Lower leg skin (tissue), 4 donors: ENCODE results near the gene SESN1. TPM values are rescaled to one million over a fixed set of nuclear protein-coding genes. Genes with fewer than 3 reads are reported as not detected.

Source experiments
- DNase-seq, 2 donors: peaks; one replicate each; pipeline ENCODE4 v3.0.0-alpha.2; 2019; ENCODE audit warnings: low spot score in 2 of 2
- H3K4me3 ChIP-seq: fragments of 200-600 bp; sonication (generic); 2 replicates; pipeline ENCODE4 v1.5.1; 2017; ENCODE audit warnings: mild to moderate bottlenecking, low read depth; ENCODE audit not compliant: poor library complexity, severe bottlenecking
- POLR2A ChIP-seq, 2 donors: fragments of 450-650 bp; IDR thresholded peaks; one replicate each; pipeline ENCODE4 v1.6.1; 2016 to 2017; ENCODE audit warnings: antibody characterized with exemption in 2 of 2, mild to moderate bottlenecking in 1 of 2, moderate library complexity in 1 of 2
- WGBS, 2 donors: methylation state at CpG; one replicate each; pipeline ENCODE4 v1.1.5; 2018; 5-methylcytosine and 5-hydroxymethylcytosine counted together
- intact Hi-C: fragments of 100-400 bp; cut with DNase I; formaldehyde crosslinking; loops from one replicate; pipeline ENCODE4 v1.15.0; 2023; ENCODE audit warnings: low total_unique reads
- total RNA-seq, 4 donors: library from RNA; depleted of rRNA; stranded (reverse); fragments of >200 nt; gene quantifications; one replicate each; pipeline ENCODE4 v1.1.0, GENCODE V29; 2016
- TF ChIP-seq, protein P1 (sequence below), 3 donors: fragments of 450-650 bp; IDR thresholded peaks; one replicate each; pipeline ENCODE4 v1.5.1; 2016; ENCODE audit warnings: antibody characterized with exemption in 3 of 3, mild to moderate bottlenecking in 3 of 3, moderate library complexity in 2 of 3

Gene SESN1
- total RNA-seq, 4 donors from 2014 or later: 47.9 to 165 (median 110) TPM

DNA sequence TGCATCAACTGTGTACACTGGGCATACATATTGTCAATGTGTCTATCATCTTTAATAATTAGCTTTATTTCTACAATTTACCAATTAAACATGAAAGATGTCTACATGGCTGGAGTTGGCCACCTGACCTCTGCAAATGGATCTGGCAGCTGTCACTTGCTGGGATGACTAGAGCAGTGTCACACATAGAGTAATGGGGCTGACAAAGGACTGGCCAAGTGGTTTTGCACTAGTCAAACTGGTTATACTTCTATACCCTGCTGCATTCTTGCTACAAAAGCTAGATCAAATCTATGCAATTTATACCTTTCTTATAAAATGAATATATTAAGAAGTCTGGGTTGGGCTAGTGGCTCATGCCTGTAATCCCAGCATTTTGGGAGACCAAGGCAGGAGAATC lies 99.3 kb downstream of the SESN1 start:
- DNase-seq: no peak
- intact Hi-C loops: no loop called here

DNA sequence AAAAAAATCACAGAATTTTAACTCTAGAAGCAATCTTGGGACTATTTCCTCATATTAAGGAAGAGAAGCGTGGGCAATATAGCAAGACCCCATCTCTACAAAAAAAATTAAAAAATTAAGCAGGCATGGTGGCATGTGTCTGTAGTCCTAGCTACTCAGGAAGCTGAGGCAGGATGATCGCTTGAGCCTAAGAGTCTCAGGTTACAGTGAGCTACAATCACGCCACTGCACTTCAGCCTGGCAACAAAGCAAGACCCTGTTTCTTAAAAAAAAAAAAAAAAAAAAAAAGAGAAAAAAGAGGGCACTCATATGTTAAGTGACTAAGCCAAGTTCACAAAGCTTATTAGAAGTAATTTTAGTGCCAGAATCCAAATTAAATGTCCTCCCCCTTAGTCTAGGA lies 100.8 kb downstream of the SESN1 start:
- no peak overlapping the region for H3K4me3 ChIP-seq
- WGBS, 2 donors: 91 to 92% methylated on average over 3 of the region's 3 CpGs
- no peak for TF ChIP-seq POLR2A (IDR thresholded peaks at IDR 0.05)
- TF ChIP-seq, protein P1, sequence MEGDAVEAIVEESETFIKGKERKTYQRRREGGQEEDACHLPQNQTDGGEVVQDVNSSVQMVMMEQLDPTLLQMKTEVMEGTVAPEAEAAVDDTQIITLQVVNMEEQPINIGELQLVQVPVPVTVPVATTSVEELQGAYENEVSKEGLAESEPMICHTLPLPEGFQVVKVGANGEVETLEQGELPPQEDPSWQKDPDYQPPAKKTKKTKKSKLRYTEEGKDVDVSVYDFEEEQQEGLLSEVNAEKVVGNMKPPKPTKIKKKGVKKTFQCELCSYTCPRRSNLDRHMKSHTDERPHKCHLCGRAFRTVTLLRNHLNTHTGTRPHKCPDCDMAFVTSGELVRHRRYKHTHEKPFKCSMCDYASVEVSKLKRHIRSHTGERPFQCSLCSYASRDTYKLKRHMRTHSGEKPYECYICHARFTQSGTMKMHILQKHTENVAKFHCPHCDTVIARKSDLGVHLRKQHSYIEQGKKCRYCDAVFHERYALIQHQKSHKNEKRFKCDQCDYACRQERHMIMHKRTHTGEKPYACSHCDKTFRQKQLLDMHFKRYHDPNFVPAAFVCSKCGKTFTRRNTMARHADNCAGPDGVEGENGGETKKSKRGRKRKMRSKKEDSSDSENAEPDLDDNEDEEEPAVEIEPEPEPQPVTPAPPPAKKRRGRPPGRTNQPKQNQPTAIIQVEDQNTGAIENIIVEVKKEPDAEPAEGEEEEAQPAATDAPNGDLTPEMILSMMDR (IDR thresholded peaks at IDR 0.05): no peak
- intact Hi-C loops: no loop called here
- no peak for DNase-seq

More for the DNA sequence above, 99.3 kb downstream of the SESN1 start:
- H3K4me3 ChIP-seq: no peak overlapping the region
- TF ChIP-seq, protein P1 (IDR thresholded peaks at IDR 0.05): no peak
- TF ChIP-seq POLR2A (IDR thresholded peaks at IDR 0.05): no peak

GRCh38 chr6:108989700-108990099 lies 104.9 kb downstream of the SESN1 start:
- WGBS, 2 donors: 95 to 97% methylated on average over 3 of the region's 3 CpGs
- no peak for DNase-seq
- intact Hi-C loops: no loop called here
- no peak overlapping the region for H3K4me3 ChIP-seq
- no peak for TF ChIP-seq POLR2A (IDR thresholded peaks at IDR 0.05)
- TF ChIP-seq, protein P1 (IDR thresholded peaks at IDR 0.05): no peak

DNA sequence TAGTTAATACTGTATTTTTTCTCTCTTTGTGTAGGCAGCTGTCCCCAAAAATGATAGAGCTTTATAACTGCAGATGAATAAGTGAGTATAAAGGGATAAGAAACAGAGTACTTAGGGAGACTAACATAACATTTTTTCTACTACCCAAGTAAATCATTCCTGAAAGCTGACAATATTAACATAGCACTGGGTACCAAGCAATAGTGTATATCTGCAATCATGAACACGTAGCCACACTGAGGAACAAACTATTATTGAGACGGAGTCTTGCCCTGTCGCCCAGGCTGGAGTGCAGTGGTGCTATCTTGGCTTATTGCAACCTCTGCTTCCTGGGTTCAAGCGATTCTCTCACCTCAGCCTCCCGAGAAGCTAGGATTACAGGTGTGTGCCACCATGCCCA lies 105.9 kb downstream of the SESN1 start:
- 91 to 97% methylated on average over 5 of the region's 5 CpGs for WGBS, 2 donors
- no peak overlapping the region for H3K4me3 ChIP-seq
- intact Hi-C loops: no loop called here
- DNase-seq: no peak
- TF ChIP-seq POLR2A (IDR thresholded peaks at IDR 0.05): no peak
- TF ChIP-seq, protein P1 (IDR thresholded peaks at IDR 0.05): no peak

GRCh38 chr6:108988296-108988695 lies 106.3 kb downstream of the SESN1 start:
- no peak for TF ChIP-seq POLR2A (IDR thresholded peaks at IDR 0.05)
- TF ChIP-seq, protein P1 (IDR thresholded peaks at IDR 0.05): no peak
- no peak overlapping the region for H3K4me3 ChIP-seq
- DNase-seq: no peak
- intact Hi-C loops: no loop called here
- WGBS, 2 donors: 95 to 98% methylated on average over 3 of the region's 3 CpGs

- TF ChIP-seq, protein P1 (IDR thresholded peaks at IDR 0.05): no peak
- no peak for TF ChIP-seq POLR2A (IDR thresholded peaks at IDR 0.05)
- no peak overlapping the region for H3K4me3 ChIP-seq
- DNase-seq: no peak
- intact Hi-C loops: no loop called here
Measured at GRCh38 chr6:108987156-108987555, 107.5 kb downstream of the SESN1 start.
